HG03439 (cell line): ENCODE data around the gene DHX36.

Source experiments
- ATAC-seq: cut with Tn5 transposase; IDR thresholded peaks from one replicate; pipeline ENCODE4 v1.9.1; 2021; ENCODE audit warnings: mild to moderate bottlenecking, moderate library complexity; ENCODE audit not compliant: unreplicated experiment

DHX36 gene

GRCh38 chr3:154224866-154225265, 99.4 kb downstream of the DHX36 start:
- ATAC-seq = no peak

GRCh38 chr3:154224366-154224765, 99.9 kb downstream of the DHX36 start:
- ATAC-seq = no peak

GRCh38 chr3:154223519-154223918, 100.8 kb downstream of the DHX36 start:
- ATAC-seq = no peak
